Endothelial cell of umbilical vein (primary cell): ENCODE measurements around the gene SLC10A7. TPM values are rescaled to one million over a fixed set of nuclear protein-coding genes. Genes with fewer than 3 reads are reported as not detected.

Experiments used
- BruUV-seq: library from RNA; stranded (reverse); fragments of 400-500 nt; replicated peaks from 2 replicates; lab custom pipeline; 2021; lab: Mats Ljungman, UMichigan
- CTCF ChIA-PET: fragments of 300-600, 350-600 bp; sonication (Branson Sonifier 250); formaldehyde crosslinking; loops from one replicate; lab custom pipeline; 2021; ENCODE audit warnings: antibody characterized with exemption, inconsistent platforms; lab: Charles Lee
- POLR2A ChIA-PET: fragments of 300-600, 350-600 bp; sonication (Branson Sonifier 250); formaldehyde crosslinking; loops from one replicate; lab custom pipeline; 2021; ENCODE audit warnings: antibody characterized with exemption, inconsistent platforms; lab: Charles Lee
- DNase-seq: peaks from one replicate; pipeline ENCODE4 v3.0.0-alpha.2; 2011; ENCODE audit warnings: low read depth, low spot score
- FAIRE-seq: peaks from 2 replicates; lab custom pipeline; 2011; peaks lifted over from hg19 to GRCh38; lab: Jason Lieb, UNC
- H2AFZ ChIP-seq: 2 replicates; pipeline ENCODE4 v1.6.0; 2012; ENCODE audit warnings: low read depth, low read length, control low read depth, inconsistent platforms
- H3K27ac ChIP-seq: 2 replicates; pipeline ENCODE4 v1.5.1; 2011; ENCODE audit warnings: low read depth, mild to moderate bottlenecking, control low read depth, low read length, moderate library complexity; ENCODE audit not compliant: insufficient read depth
- H3K27me3 ChIP-seq, 2 experiments: 2 replicates each; pipeline versions ENCODE4 v1.6.0 to v1.6.1; 2011; ENCODE audit warnings: low read length in 2 of 2, mixed read lengths in 1 of 2; ENCODE audit not compliant: control insufficient read depth in 2 of 2, insufficient read depth in 2 of 2
- H3K36me3 ChIP-seq, 2 experiments: 2 replicates in 1 of 2; 3 replicates in 1 of 2; pipeline ENCODE4 v1.5.1; 2011; ENCODE audit warnings: low read length in 2 of 2, mild to moderate bottlenecking in 1 of 2, moderate library complexity in 1 of 2; ENCODE audit not compliant: control insufficient read depth in 2 of 2, insufficient read depth in 2 of 2; ENCODE audit errors: extremely low read depth in 1 of 2
- H3K4me1 ChIP-seq: 3 replicates; pipeline ENCODE4 v1.5.1; 2011; ENCODE audit warnings: mild to moderate bottlenecking, low read length; ENCODE audit not compliant: control insufficient read depth, insufficient read depth; ENCODE audit errors: extremely low read depth
- H3K4me2 ChIP-seq: 2 replicates; pipeline ENCODE4 v1.6.1; 2011; ENCODE audit warnings: low read length, control low read depth, mixed read lengths; ENCODE audit not compliant: insufficient read depth
- H3K4me3 ChIP-seq, 3 experiments: fragments of 200-600 bp in 1 of 3; sonication (generic), shearing (Covaris generic) in 1 of 3; replicated peaks in 1 of 3; 2 replicates each; pipeline ENCODE4 v1.5.1; 2011 to 2016; ENCODE audit warnings: control low read depth in 3 of 3, low read length in 3 of 3, mild to moderate bottlenecking in 2 of 3, inconsistent platforms in 1 of 3, low read depth in 1 of 3, moderate library complexity in 1 of 3; ENCODE audit not compliant: insufficient read depth in 1 of 3
- H3K79me2 ChIP-seq: 2 replicates; pipeline ENCODE4 v1.6.0; 2012; ENCODE audit warnings: low read length, inconsistent platforms; ENCODE audit not compliant: control insufficient read depth, insufficient read depth
- H3K9ac ChIP-seq: replicated peaks from 2 replicates; pipeline ENCODE3; 2011; ENCODE audit warnings: low read length, control low read depth; ENCODE audit not compliant: insufficient read depth; ENCODE audit errors: extremely low read depth
- H3K9me1 ChIP-seq: replicated peaks from 3 replicates; pipeline ENCODE4 v1.6.0; 2011; ENCODE audit warnings: mild to moderate bottlenecking, low read length; ENCODE audit not compliant: control insufficient read depth, insufficient read depth; ENCODE audit errors: extremely low read depth
- H3K9me3 ChIP-seq: replicated peaks from 2 replicates; pipeline ENCODE4 v1.5.1; 2012; ENCODE audit warnings: low read length, inconsistent platforms; ENCODE audit not compliant: control insufficient read depth, insufficient read depth
- H4K20me1 ChIP-seq: replicated peaks from 2 replicates; pipeline ENCODE3; 2011; ENCODE audit warnings: mild to moderate bottlenecking, low read length; ENCODE audit not compliant: control insufficient read depth, insufficient read depth; ENCODE audit errors: extremely low read depth
- CTCF ChIP-seq, 2 donors: IDR thresholded peaks; 1 replicate in 1 of 2; 2 replicates in 1 of 2; pipeline ENCODE4 v1.5.1; 2011; ENCODE audit warnings: low read length in 2 of 2, mild to moderate bottlenecking in 2 of 2, moderate library complexity in 2 of 2, control low read depth in 1 of 2, inconsistent platforms in 1 of 2, low read depth in 1 of 2; ENCODE audit not compliant: insufficient read depth in 1 of 2; ENCODE audit errors: extremely low read depth in 1 of 2
- EZH2 ChIP-seq: IDR thresholded peaks from 2 replicates; pipeline ENCODE4 v1.6.1; 2012; ENCODE audit warnings: borderline replicate concordance, low read depth, mild to moderate bottlenecking, moderate library complexity, low read length, inconsistent platforms; ENCODE audit not compliant: severe bottlenecking
- FOS ChIP-seq: IDR thresholded peaks from 2 replicates; pipeline ENCODE4 v1.6.1; 2011; ENCODE audit warnings: mild to moderate bottlenecking, low read length, moderate library complexity, borderline replicate concordance; ENCODE audit not compliant: insufficient read depth
- GATA2 ChIP-seq: IDR thresholded peaks from 2 replicates; pipeline ENCODE4 v1.7.0; 2011; ENCODE audit warnings: low read depth, mild to moderate bottlenecking, moderate library complexity, mixed read lengths, low read length; ENCODE audit not compliant: insufficient read length, insufficient read depth
- JUN ChIP-seq: IDR thresholded peaks from 2 replicates; pipeline ENCODE4 v1.6.1; 2011; ENCODE audit warnings: borderline replicate concordance, low read depth; ENCODE audit not compliant: insufficient read length, insufficient read depth
- MAX ChIP-seq: IDR thresholded peaks from 2 replicates; pipeline ENCODE4 v1.6.1; 2011; ENCODE audit not compliant: insufficient read depth, insufficient read length
- MYC ChIP-seq: IDR thresholded peaks from one replicate; pipeline ENCODE4 v1.6.1; 2011; ENCODE audit warnings: mild to moderate bottlenecking, low read depth, low read length
- POLR2A ChIP-seq: IDR thresholded peaks from 2 replicates; pipeline ENCODE4 v1.6.1; 2012; ENCODE audit warnings: low read depth, mild to moderate bottlenecking, control low read depth, low read length
- POLR2AphosphoS5 ChIP-seq: IDR thresholded peaks from 2 replicates; pipeline ENCODE4 v1.6.1; 2012; ENCODE audit warnings: low read depth, mild to moderate bottlenecking, control low read depth, low read length, moderate library complexity; ENCODE audit not compliant: insufficient read depth
- dilution Hi-C: fragments of 300-500 bp; cut with MboI; formaldehyde crosslinking; loops from one replicate; pipeline ENCODE4 v1.15.0; 2019; ENCODE audit warnings: low sequenced_read_pairs; ENCODE audit not compliant: extremely low pct_ligation_motif_present
- intact Hi-C: fragments of 100-400 bp; cut with micrococcal nuclease; formaldehyde crosslinking; loops from one replicate; pipeline ENCODE4 v1.10.0; 2022
- polyA plus RNA-seq, 4 experiments: library from polyadenylated mRNA; depleted of rRNA in 3 of 4; stranded (reverse) in 3 of 4; unstranded in 1 of 4; fragments of >200 nt; gene quantifications; 2 replicates each; pipeline versions ENCODE4 v1.2.1 to v1.2.3, GENCODE V29; 2011 to 2012; ENCODE audit warnings: missing spikeins in 1 of 4
- total RNA-seq: library from RNA; stranded (reverse); gene quantifications from 2 replicates; pipeline ENCODE4 v1.2.3, GENCODE V29; 2021

SLC10A7 gene
- total and polyA plus RNA-seq, 2 donors (not counting 3 experiments of a cell fraction or from before 2014, with no cell fraction given) = 13.6 to 20.4 TPM

GRCh38 chr4:146252969-146253611 lies 268.6 kb downstream of the SLC10A7 start:
- Histone ChIP-seq H3K36me3 (no peaks in the 10 kb centered on the region), H3K9me3 (no peaks in the 10 kb centered on the region), H3K4me2 (no peak overlapping the region), H3K9ac (no peak overlapping the region), H3K79me2 (no peaks in the 10 kb centered on the region), H3K27ac (no peak overlapping the region), H3K27me3 (no peaks in the 10 kb centered on the region), H4K20me1 (no peaks in the 10 kb centered on the region), H3K4me1 (peaks cover 11% of the 10 kb centered on the region), H3K9me1 (no peaks in the 10 kb centered on the region), H2AFZ (no peak overlapping the region), H3K4me3 (no peak overlapping the region)
- TF ChIP-seq FOS = no peak
- TF ChIP-seq EZH2 = no peak
- TF ChIP-seq POLR2A = no peak
- no peak for TF ChIP-seq MYC
- no peak for TF ChIP-seq POLR2AphosphoS5
- TF ChIP-seq JUN = no peak
- TF ChIP-seq GATA2 = no peak
- POLR2A ChIA-PET = no interaction called here
- BruUV-seq = no TSS peak
- intact Hi-C loops = no loop called here
- dilution Hi-C loops = no loop called here
- FAIRE-seq = no peak
- DNase-seq = no peak
- CTCF ChIA-PET = no interaction called here

- Histone ChIP-seq H3K79me2 (no peaks in the 10 kb centered on the region), H3K27me3 (no peaks in the 10 kb centered on the region), H3K27ac (no peak overlapping the region), H3K9ac (no peak overlapping the region), H3K36me3 (no peaks in the 10 kb centered on the region), H4K20me1 (no peaks in the 10 kb centered on the region), H3K9me1 (no peaks in the 10 kb centered on the region), H3K4me2 (no peak overlapping the region), H3K9me3 (no peaks in the 10 kb centered on the region), H3K4me1 (peaks cover 15% of the 10 kb centered on the region), H3K4me3 (no peak overlapping the region), H2AFZ (no peak overlapping the region)
- dilution Hi-C loops = no loop called here
- FAIRE-seq (no peak), DNase-seq (no peak)
- intact Hi-C loops = loop anchor here (1.0 kb wide), 1 partner anchor 49 kb away; no protein-coding TSS in a partner anchor
- no peak for TF ChIP-seq POLR2AphosphoS5
- no peak for TF ChIP-seq CTCF (IDR thresholded peaks at IDR 0.05; ENCODE audit: extremely low read depth in 1 of 2, insufficient read depth in 1 of 2, low read depth in 1 of 2, low read length in 2 of 2)
- TF ChIP-seq GATA2 = no peak
- no peak for TF ChIP-seq MAX
- TF ChIP-seq FOS = no peak
- no peak for TF ChIP-seq MYC
- TF ChIP-seq JUN = no peak
- no peak for TF ChIP-seq POLR2A
- TF ChIP-seq EZH2 = no peak
- ChIA-PET POLR2A (no interaction called here), CTCF (no interaction called here)
- BruUV-seq = no TSS peak
Observed at GRCh38 chr4:146247356-146247755, 274.4 kb downstream of the SLC10A7 start.
